ENCODE data around the gene DNAJC3.
"Not testable (repeated sequence)": the region's sequence is repeated elsewhere in the genome, so short reads cannot be mapped to it uniquely, and the experiment has no call there.

DNAJC3 gene

DNA sequence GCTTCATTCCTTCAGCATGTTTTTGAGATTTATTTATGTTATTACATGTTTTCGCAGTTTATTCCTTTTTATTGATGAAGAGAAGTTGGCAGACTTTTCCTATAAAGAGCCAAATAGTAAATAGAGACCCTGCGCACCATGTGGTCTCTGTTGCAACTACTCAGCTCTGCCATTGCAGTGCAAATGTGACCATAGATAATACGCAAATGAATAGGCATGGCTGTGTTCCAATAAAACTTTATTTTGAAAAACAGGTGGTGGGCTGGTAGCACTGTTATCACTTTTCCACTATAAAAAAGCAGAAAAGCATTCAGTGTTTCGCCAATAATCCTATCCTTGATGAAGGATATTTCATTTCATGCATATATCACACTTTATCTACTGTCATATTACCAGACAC lies 95.0 kb downstream of the DNAJC3 start:
- TF ChIP-seq, protein P1, sequence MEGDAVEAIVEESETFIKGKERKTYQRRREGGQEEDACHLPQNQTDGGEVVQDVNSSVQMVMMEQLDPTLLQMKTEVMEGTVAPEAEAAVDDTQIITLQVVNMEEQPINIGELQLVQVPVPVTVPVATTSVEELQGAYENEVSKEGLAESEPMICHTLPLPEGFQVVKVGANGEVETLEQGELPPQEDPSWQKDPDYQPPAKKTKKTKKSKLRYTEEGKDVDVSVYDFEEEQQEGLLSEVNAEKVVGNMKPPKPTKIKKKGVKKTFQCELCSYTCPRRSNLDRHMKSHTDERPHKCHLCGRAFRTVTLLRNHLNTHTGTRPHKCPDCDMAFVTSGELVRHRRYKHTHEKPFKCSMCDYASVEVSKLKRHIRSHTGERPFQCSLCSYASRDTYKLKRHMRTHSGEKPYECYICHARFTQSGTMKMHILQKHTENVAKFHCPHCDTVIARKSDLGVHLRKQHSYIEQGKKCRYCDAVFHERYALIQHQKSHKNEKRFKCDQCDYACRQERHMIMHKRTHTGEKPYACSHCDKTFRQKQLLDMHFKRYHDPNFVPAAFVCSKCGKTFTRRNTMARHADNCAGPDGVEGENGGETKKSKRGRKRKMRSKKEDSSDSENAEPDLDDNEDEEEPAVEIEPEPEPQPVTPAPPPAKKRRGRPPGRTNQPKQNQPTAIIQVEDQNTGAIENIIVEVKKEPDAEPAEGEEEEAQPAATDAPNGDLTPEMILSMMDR (conservative IDR thresholded peaks at IDR 0.05; ENCODE audit: control insufficient read depth, insufficient read depth, low read depth, low read length) = no peak
- H3K4me3 ChIP-seq (ENCODE audit: control insufficient read depth, low read depth, low read length) = no peak overlapping the region
- no peak for DNase-seq (ENCODE audit: low read depth)

DNA sequence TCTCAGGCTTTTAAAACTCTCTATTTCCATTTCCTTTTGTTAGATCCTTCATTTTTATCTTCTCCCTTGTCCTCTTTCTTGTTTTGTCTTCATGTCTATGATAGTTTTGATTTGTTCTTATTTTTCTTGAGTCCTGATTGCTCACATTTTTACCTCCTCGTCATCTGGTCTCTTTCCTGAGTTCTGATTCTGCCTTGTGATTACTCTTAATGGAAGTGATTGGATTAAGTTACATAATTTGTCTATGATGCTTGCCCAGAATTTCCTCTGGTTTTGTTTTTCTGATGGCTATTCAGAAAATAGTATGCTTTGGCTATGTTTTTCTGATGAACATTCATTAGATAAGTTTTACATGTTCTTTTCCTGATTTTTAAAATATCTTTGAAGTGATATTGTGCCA lies 102.6 kb downstream of the DNAJC3 start:
- H3K4me3 ChIP-seq (ENCODE audit: control insufficient read depth, low read depth, low read length) = no peak overlapping the region
- TF ChIP-seq, protein P1 (conservative IDR thresholded peaks at IDR 0.05; ENCODE audit: control insufficient read depth, insufficient read depth, low read depth, low read length) = no peak
- no peak for DNase-seq (ENCODE audit: low read depth)

DNA sequence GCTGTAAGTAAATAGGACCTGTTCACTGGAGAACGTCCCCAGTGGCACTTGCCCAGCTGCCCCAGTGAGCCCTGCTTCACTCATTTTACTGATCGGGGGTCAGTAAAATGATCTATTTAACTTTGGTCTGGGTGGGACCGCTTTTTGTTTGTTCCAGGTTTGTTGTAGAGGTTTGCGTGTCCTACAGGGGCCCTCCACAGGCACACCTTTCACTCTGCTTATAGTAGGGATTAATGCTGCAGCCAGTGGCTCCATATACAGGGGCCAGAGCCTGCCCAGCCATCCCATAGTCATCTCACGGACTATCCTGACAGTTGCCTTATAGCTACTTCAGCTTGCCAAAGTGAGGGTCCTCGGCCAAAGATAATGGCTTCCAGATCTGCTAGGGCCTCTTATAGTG lies 104.1 kb downstream of the DNAJC3 start:
- TF ChIP-seq, protein P1 (conservative IDR thresholded peaks at IDR 0.05; ENCODE audit: control insufficient read depth, insufficient read depth, low read depth, low read length) = no peak

DNA sequence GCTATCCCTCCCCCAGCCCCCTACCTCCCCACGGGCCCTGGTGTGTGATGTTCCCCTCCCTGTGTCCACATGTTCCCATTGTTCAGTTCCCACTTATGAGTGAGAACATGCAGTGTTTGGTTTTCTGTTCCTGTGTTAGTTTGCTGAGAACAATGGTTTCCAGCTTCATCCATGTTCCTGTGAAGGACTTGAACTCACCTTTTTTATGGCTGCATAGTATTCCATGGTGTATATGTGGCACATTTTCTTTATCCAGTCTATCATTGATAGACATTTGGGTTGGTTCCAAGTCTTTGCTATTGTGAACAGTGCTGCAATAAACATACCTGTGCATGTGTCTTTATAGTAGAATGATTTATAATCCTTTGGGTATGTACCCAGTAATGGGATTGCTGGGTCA lies 105.0 kb downstream of the DNAJC3 start:
- not testable (repeated sequence) for H3K4me3 ChIP-seq (ENCODE audit: control insufficient read depth, low read depth, low read length); DNase-seq (ENCODE audit: low read depth)

More for the DNA sequence above, 104.1 kb downstream of the DNAJC3 start:
- H3K4me3 ChIP-seq (ENCODE audit: control insufficient read depth, low read depth, low read length) = no peak overlapping the region
- DNase-seq (ENCODE audit: low read depth) = no peak

DNA sequence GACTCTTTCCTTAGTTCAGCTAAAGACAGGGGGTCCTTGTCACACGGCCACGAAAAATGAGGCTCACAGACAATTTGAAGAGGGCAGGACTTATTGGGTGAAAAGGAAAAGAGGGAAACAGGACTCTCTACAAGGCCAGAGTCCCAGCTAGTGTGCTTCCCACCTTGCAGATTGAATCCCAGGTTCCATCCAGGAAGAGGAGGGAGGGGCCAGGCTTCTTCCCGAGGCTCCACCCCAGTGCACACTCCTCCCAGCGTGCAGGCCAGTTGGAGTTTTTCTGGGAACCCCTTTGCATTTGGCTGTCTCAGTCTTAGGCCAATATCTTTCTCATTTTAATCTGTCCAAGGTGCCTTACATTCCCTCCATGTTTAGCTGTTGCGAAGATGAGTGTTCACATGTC lies 106.8 kb downstream of the DNAJC3 start:
- TF ChIP-seq, protein P1 (conservative IDR thresholded peaks at IDR 0.05; ENCODE audit: control insufficient read depth, insufficient read depth, low read depth, low read length) = no peak
- DNase-seq (ENCODE audit: low read depth) = no peak
- H3K4me3 ChIP-seq (ENCODE audit: control insufficient read depth, low read depth, low read length) = no peak overlapping the region

DNA sequence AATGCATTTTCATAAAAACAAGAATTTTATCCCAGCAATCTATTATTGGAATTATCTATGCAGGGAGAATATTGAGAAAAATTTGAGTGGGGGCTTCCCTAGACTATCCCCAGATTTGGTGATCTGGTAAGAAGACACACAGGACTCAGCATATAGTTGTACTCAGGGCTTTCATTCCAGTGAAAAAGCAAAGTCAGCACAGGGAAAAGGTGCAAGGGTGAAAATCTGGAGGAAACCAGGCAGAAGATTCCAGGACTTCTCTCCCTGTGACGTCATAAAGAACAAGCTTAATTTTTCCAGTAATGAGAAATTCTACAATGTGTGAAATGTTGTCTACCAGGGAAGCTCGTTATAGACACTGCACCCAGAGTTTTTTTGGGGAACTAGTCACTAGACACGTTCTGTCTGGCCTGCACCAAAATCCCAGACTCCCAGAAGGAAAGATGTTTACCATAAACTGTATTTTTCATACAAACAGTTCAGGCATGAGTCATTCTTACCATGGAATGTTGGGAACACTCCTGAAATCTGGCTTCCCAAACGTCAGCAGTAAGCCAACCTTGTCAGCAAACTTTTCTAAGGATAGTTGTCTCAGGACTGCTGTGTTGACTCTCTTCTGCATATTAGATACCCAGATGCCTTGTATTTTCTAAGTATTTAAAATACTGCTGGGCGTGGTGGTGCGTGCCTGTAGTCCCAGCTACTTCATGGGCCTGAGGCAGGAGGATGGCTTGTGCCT lies 107.4 kb downstream of the DNAJC3 start:
- peak; percentile 93 for DNase-seq (ENCODE audit: low read depth)
- no peak overlapping the region for H3K4me3 ChIP-seq (ENCODE audit: control insufficient read depth, low read depth, low read length)
- TF ChIP-seq, protein P1 (conservative IDR thresholded peaks at IDR 0.05; ENCODE audit: control insufficient read depth, insufficient read depth, low read depth, low read length) = no peak

DNA sequence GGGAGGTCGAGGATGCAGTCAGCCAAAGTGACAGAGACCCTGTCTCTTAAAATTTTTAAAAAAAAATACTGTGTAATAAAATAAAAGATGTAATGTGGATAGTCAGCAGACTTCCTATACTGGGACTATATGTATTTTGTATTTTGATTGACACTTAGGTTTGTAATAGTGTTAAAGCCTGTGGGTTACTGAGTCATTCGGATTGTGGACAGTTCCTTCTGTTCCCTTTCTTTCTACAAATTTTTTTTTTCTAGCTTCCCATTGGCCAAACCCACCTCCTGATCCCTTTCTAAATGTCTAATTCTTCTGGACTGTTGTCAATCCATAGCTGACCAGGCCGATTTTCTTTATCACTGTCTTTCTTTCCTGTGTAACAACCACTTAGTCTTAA lies 108.0 kb downstream of the DNAJC3 start:
- H3K4me3 ChIP-seq (ENCODE audit: control insufficient read depth, low read depth, low read length) = no peak overlapping the region
- DNase-seq (ENCODE audit: low read depth) = peak; percentile 82
- TF ChIP-seq, protein P1 (conservative IDR thresholded peaks at IDR 0.05; ENCODE audit: control insufficient read depth, insufficient read depth, low read depth, low read length) = no peak

All from fibroblast of mammary gland (primary cell).